GM19328 (cell line): Measurements from ENCODE around the gene SYNDIG1.

Experiments used
- ATAC-seq: cut with Tn5 transposase; IDR thresholded peaks from one replicate; pipeline ENCODE4 v1.9.1; 2021; ENCODE audit warnings: mild to moderate bottlenecking, moderate library complexity; ENCODE audit not compliant: unreplicated experiment

The SYNDIG1 gene

DNA sequence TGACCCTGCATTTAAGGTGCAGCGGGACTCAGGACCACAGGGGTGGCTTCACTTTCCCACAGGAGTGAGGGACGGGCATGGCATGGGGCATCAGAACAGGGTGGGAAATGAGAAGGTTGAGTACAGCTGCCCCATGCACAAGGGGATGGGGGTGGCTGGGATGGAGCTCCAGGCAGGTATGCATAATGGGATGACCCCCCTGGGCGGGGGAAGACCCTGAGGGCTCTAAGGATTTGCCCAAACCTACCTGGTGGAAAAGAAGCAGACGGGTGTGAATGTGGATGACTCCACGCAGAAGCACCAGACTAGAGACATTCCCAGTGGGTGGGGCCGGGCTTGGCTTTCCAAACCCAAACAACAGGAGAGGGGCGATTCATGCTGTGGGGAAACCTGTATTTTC, 200.3 kb downstream of the SYNDIG1 start:
- ATAC-seq, result no peak

DNA sequence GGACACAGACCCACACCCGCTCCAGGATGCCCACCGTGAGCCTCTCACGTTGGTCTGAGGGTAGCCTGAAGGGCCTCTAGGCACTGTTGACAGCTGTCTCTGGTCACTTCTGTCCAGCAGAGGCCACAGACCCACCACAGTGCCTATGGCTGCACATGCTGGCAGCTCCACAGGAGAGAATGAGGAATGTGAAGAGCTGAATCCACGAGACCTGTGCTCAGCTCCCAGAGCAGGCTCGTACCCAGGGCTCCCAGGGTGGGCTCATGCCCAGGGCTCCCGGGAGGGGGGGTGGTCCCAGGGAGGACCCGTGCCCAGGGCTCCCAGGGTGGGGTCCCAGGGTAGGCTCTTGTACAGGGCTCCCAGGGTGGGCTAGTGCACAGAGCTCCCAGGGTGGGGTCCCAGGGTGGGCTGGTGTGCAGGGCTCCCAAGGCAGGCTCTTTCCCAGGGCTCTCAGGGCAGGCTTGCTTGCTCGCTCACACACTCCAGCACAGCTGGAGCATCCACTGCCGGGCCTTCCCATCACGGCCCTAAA, 201.0 kb downstream of the SYNDIG1 start:
- ATAC-seq, result no peak

DNA sequence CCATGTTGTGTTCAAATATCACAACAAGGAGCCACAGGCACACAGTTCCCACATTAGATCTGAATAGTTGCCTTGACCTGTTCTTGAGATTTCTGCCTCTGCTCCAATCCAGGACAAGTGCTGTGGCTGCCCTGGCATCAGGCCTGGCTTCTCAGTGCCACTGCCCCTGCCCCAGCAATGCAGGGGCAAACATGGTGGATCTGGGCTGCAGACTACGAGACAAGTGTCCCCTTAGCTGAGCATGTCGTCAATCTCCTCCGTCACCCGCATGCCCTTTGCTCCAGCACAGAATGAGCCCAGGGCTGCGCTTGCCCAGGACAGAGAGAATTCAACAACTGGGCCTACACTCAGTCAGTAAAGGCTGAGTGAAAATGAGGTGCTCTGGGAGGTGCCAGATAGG, 201.6 kb downstream of the SYNDIG1 start:
- ATAC-seq, result no peak

DNA sequence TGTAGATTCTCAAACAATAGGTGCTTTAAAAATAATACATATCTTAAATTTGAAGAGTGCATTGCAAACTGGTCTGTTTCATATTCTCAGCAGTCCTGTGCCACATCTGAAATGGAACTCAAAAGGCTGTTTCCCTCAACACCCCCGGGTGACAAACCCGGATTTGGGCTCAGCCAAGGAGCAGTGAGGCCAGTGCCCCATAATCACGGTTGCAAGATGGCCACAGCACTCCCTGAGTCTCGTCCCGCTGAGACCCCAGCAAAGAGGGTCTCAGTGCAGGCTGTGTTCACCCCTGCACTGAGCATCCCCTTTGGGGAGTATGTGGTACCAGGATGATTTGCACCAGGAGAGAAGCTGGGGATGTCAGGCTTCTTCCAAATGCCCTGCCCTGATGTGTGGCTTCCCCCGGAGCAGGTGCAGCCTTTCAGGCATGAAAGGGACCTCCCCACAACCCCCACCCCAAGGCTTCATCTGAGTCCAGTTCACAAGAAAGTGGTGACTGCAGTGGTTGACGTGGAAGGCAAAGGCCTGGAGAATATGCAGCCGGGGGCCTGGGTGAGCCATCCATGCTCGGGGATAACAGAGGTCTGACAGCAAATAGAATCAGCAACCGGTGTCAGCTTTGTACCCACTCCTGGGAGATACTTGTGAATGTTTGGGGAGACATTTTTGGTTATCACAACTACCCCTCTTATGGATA, 202.9 kb downstream of the SYNDIG1 start:
- ATAC-seq, result no peak

DNA sequence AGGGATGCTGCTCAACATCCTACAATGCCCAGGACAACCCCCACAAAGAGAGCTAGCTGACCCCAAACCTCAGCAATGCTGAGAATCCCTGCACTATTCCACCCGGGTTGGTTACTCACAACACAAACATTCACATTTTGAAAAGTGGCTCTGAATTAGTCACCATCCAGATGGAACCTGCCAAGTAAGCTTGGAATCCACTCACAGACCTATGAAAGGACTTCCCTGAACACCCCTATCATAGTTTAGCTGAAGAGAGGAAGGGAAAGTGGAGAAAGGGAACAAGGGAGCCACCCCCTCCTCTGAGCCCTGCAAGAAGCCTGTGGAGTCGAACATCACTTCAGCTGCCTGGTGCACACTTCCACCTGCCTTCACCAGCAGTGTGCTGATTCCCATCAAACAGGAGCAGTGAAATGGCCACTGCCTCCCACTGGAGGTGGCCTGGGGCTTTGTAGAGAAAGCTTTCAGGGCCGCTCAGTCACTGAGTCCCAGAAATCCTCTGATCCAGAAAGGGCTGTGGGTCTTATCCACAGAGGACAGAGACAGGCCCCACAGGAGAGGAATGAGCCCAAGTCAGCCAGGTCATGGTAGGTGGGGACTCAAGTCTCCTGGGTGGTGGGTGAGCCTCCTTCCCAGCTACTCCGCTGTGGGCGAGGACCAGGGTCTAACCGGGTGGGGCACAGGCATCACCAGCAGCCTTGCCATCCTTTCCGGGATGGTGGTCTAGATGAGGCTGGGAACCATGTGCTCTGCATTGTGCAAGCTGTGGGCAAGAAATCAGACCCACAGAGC, 203.7 kb downstream of the SYNDIG1 start:
- ATAC-seq, result no peak

DNA sequence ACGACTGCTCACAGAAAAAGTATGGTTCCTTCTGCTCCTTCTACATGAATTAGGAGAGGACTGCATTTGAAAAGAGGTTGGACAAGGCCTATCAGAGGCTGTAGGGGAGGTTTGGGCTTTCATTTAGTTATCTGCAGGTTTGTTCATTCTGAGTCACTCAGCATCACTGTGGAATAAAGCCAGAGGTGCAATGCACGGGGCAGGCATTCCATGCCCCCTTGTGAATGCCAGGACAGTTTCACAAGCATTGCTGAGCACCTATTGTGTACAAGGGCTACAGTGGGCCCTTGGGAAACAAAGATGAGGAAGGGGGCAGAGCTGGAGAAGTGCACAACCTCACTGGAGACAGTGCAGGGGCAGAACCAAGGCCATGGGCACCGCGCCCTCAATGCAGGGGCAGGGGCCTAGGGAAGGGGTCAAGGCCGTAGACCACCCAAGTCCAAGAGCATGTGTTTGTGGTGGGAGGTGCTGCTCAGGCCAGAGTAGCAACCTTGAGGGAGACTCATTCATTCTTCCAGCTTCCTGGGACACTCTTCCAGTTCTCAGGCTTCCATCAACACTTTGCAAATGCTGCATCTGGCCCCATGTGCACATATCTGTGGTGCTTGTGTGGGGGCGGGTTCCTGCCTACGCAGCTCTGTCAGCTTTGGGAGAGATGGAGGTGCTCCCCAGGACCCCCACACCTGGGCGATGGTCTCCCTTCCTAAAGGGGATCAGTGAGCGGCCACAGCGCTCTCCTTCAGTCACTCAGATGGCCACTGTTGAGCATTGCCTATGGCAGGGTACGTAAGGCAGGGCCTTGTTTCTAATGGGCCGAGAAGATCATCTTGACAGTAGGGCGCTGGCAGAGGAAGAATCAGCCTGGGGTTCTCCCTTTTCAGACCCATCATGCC, 204.5 kb downstream of the SYNDIG1 start:
- no peak for ATAC-seq

DNA sequence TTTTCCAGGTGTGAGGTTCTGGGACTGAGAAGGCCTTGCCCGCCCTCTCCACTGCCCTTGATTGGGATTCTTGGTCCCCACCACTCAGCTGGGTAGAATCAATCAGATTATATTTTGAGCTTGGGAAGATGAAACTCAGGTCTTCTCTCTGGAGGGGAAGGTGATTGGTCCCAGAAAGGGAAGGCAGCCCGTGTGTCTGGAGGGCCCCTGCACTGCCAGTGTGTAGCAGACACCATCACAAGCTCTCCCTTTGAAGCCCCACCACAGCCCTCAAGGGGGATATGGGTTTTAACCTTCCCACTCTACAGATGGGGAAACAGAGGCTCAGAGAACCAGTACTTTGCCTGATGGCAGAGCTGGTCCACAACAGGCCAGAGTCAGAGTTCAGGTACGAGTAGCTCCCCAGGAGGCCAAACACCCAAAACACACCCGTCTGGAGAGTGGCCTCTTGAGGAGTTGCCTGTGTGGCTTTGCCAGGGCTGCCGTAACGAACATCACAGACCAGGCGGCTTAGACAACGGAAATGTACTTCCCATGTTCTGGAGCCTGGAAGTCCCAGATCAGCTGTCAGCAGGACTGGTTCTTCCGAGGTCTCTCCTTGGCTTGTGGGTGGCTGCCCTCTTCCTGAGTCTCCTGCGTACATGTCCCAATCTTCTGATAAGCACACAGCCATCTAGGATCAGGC, 205.6 kb downstream of the SYNDIG1 start:
- no peak for ATAC-seq

DNA sequence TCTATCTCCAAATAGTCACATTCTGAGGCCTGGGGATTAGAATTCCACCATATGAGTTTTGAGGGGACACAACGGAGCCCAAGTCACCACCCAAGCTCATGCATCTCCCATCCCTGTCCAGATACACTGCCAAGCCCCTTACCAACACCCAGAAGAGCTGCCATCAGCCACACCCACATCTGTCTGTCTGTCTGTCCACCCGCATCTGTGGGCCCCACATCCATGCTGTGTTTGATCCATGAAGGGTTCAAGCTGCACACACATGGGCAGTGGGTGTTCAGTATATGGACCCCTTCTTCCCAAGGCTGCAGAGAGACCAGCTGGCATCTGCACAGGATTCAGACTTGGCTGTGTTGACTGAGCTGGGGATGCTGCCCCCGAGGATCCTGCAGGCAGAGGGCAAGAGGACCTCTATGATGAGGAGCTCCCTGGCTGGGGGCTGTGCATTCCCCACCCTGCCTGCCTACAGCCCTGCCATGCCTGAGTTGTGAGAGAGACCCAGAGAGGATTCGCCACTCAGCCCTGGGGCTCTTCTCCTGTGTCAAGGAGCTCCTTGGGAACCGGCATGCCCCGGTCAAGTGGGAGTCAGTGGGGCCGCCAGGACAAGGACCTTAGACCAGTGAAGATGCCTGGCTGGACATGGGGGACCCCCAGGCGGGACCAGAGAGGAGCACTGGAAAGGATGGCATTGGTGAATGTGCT, 206.4 kb downstream of the SYNDIG1 start:
- no peak for ATAC-seq

DNA sequence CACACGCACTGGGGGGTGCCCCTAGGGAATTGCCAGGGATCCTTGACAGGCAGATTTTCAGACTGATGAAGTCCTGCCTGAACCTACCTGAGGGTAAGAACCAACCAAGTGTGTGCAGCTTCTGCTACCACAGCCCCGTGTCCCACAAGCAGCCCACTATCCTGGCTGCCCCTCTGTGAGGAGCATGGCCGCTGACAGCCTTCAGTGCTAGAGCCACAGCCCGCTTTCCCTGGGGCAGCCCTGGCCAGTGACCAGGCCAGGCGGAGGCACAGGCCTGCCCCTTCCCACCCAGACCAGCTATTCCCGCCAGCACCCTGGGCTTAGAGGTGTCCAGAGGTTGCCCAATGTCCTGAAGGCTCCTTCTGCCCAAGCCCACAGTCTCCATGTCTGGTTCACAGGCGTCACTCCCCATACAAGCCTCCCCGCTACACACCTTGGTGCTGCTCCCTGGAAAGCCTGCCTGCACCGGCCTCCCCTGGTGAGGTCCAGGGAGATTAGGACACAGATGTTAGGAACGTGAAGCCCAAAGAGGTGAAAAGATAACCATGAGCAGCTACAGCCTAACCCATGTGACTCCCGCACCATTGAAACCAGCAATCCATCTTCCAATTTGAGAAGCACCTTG, 207.0 kb downstream of the SYNDIG1 start:
- no peak for ATAC-seq

DNA sequence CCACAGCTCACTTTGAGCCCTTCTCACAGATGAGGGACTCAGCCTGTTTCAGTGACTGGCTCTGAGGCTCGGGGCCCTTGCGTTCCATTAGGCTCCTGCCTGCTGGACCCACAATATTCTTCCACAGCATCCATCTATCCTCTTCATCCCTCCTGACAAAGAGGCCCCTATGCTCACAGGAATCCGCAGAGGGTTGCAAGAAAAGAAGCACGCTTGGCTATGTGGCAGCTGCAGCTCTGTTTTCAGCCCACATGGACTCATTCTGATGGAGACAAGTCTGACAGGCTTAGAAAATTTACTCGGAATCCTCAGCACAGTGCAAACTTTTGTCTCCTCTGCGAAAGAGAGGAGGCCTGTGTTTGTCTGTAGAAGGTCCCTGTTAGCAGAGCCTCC, 207.5 kb downstream of the SYNDIG1 start:
- ATAC-seq, result no peak

DNA sequence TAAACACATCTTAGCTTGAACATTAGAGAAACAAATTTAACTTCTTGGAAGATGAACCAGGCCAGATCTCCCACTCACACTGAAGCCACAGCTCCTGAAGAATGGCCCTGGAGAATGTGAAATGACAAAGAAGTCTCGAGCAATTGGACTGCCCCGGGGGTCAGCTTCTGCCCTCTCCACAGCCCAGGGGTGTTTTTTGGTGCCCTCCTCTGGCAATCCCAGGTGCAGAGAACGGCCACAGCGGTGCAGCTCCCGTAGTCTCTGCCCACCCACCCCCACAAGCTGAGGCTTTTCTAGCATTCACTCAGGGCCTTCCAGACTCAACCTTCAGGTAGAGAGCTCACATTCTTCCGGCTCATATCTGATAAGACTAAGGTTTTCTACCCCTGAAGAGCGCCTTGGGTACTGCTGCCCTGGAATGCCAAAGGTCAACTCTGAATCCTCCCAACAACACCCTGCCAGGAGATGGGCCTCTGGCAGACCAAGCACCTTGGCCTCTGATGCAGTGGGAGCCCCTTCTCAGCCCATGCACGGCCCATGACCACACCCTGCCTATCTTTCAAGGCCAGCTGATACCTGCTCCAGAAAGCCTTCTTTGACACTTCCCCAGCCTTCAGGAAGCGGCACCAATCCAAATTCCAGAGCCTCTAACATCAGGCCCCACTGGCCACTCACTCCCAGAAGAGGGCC, 208.3 kb downstream of the SYNDIG1 start:
- no peak for ATAC-seq

DNA sequence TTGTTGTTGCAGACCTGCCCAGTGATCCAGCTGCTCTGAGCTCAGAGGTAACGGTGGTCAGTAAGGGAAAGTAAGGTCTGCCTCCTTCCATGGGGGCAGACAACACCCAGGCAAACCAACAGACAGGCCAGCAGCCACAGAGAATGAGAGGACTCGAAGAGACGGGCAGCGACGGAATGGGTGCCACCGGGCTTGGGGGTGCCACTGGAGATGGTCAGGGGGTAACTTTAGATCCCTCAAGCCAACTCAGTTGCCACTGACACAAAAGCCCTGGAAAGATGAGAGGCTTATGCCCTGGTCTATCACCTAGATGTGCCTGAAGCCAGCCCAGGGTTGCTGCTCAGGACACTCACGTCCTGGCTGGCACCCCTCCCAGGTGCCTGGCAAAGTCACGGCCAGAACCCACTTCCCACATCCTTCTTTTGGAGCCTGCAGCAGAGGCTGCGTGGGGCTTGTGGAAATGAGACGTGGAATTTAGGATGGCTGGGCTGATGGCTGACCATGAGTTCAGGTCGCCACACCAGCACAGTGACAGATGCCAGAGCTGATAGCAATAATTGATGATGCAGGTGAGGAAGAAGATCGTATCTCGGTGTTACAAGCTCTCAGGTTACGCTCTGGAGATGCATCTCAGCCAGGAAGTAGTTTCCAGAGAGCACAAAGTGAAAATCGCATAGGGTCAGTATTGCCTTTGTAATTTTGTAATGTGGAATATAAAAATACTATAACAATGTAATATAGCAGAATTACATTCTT, 209.1 kb downstream of the SYNDIG1 start:
- no peak for ATAC-seq

DNA sequence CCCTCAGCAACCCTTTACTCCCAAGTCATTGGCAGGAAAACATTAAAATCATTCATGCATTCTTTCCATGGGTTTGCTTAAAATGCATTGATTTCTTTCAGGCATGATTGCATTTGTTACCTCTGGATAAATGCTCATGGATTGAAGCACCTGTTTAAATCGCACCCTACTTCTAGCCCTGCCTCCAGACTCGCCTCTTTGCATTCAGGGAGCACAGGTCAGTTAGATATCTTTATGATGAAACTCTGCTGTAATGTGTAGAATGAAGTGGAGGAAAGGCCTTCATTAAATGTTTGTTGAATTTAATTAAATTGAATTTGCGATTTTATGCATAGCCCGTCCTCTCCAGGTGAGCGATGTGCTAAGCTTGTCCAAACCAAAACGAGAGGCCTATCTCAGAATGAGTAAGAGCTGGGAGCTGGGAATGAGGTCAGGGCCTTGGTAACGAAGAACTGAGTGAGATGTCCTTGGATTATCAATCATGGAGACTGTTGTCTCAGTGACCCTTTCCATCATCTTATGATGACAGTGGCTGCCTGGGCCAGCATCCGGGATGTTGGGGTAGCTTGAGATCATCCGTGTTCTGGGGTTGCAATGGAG, 210.1 kb downstream of the SYNDIG1 start:
- no peak for ATAC-seq

DNA sequence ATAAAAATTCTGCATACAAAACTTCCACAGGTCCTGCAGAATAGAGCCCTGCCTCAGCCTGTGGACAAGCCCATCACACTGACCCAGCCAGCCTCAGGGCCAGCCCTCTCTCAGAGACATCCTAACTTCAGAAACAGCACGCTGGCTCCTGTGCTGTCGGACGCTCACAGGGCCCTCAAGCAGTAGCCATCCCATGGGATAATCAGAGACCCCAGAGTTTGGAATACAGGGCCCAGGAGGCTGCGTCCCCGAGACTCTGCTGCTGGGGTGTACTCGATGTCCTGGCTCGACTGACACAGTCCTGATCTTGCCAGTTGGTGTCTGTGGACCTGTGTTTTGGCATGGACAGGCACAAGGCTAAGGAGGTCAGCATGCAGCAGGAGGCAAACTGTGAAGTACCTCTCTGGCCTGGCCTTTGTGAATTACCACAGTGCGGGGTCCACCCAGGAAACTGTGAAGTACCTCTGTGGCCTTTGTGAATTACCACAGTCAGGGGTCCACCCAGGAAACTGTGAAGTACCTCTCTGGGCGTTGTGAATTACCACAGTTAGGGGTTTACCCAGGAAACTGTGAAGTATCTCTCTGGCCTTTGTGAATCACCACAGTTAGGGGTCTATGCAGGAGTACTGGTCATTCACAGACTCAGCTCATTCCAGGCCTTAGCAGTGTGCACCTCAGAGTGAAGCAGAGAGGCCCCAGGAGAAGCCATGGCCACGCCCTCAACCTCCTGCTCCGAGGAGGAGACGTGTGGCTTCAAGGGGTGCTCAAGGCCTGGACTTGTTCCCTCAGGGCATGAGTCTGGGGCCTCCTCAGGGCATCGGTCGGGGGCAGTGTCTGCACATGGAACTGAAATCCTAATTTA, 212.4 kb downstream of the SYNDIG1 start:
- no peak for ATAC-seq

DNA sequence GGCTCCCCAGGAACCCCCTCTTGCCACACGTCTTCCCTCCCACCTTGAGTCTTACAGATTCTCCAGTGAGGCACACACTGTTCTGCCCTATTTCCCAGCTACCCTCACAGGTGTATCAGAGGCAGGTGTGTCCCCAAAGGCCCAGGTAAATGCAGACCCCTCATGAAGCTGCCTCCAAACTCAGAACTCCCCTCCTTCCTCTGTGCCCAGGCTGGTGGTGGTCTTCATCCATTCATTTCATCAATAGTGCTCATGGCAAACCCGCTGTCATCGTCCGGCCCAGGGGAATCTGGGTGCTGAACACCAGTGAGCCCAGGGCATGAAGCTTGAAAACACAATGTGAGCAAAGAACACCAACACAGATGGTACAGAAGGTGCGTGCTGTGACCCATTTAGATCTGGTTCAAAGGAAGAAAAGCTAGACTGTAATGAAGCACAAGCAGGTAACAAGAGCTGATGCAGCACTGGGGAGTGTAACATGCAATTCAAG, 213.1 kb downstream of the SYNDIG1 start:
- no peak for ATAC-seq

DNA sequence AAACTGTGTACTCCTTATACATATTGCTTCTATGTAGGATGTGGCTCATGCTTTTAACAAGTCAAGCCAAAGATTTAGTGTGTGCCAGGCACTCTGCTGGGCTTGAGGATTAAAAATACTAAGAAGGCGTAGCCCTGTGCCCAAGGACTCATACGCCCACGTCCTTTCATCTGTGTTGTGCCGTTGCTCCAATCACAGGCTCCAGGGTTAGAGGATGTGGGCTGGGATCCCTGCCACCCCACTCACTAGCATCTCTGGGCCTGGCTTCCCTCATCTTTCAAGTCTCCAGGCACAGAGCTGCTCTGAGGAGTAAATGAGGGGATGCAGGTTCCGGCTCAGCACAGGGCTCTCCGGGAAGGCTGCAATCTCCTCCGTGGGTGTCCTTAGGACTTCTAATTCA, 214.2 kb downstream of the SYNDIG1 start:
- no peak for ATAC-seq

DNA sequence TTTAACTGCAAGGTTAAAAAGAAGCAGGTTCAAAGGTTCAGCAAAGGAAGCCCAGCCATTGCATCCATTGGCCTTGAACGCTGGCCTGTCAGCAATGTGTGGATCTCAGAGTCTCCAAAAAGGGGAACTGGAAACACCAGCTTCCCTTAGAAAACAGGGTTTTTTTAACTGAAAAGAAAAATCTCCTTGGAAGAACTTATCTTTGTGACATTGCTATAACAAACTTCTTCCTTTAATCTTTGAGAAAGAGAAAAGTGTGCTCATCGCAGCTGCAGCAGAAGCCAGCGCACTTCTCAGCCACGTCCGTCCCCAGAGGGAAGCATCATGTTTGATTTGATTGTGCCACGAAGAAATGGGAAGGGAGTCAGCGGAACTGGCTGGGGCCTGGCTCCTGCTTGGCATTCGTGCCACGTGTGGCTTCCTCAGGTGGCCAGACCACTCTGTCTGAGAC, 215.0 kb downstream of the SYNDIG1 start:
- no peak for ATAC-seq
